ENCODE results near the gene POLR3K.

GRCh38 chr16:59440-60059, 6.1 kb upstream of the POLR3K start:
- no peak for TF ChIP-seq EZH2 (IDR thresholded peaks at IDR 0.05; ENCODE audit: low read length, missing control alignments)
- TF ChIP-seq CTCF (conservative IDR thresholded peaks at IDR 0.05 in 1 of 2, IDR thresholded peaks at IDR 0.05 in 1 of 2; ENCODE audit: low read depth in 1 of 2, low read length in 2 of 2), result no peak

All from fibroblast of lung (primary cell).